OCI-LY1 (cell line): ENCODE measurements around the gene SSRP1.

Source experiments
- EZH2 ChIP-seq: fragments of 200-600 bp; sonication (generic), shearing (Covaris generic); IDR thresholded peaks from 2 replicates; pipeline ENCODE4 v1.8.0; 2017; ENCODE audit warnings: borderline replicate concordance, mixed run types, mild to moderate bottlenecking, antibody characterized with exemption, low read length, moderate library complexity, mixed read lengths
- TF ChIP-seq, protein P1 (sequence below): fragments of 200-600 bp; sonication (generic), shearing (Covaris generic); IDR thresholded peaks from 2 replicates; pipeline ENCODE4 v1.5.1; 2017; ENCODE audit warnings: mild to moderate bottlenecking, antibody characterized with exemption, low read length, moderate library complexity, mixed read lengths

DNA sequence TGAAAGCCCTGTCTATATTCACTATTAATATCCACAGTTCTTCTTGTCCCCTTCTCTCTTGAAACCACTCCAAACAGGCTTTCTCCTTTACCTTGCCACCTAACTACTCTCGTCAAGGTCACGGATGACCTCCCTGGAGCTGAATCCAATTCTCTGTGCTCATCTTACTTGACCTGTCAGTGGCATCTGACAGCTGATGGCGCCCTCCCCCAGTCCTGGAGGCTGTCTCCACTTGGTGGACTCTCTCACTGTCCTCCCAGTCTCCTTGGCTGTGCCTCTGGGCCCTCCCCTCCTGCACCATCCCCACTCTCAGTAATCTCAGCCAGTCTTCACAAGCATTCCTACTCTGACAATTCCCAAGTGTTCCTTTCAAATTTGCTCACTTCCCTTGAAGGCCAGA, 19.7 kb downstream of the SSRP1 start:
- TF ChIP-seq, protein P1, sequence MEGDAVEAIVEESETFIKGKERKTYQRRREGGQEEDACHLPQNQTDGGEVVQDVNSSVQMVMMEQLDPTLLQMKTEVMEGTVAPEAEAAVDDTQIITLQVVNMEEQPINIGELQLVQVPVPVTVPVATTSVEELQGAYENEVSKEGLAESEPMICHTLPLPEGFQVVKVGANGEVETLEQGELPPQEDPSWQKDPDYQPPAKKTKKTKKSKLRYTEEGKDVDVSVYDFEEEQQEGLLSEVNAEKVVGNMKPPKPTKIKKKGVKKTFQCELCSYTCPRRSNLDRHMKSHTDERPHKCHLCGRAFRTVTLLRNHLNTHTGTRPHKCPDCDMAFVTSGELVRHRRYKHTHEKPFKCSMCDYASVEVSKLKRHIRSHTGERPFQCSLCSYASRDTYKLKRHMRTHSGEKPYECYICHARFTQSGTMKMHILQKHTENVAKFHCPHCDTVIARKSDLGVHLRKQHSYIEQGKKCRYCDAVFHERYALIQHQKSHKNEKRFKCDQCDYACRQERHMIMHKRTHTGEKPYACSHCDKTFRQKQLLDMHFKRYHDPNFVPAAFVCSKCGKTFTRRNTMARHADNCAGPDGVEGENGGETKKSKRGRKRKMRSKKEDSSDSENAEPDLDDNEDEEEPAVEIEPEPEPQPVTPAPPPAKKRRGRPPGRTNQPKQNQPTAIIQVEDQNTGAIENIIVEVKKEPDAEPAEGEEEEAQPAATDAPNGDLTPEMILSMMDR: no peak
- no peak for TF ChIP-seq EZH2
